ENCODE results near the gene TMCC2.

DNA sequence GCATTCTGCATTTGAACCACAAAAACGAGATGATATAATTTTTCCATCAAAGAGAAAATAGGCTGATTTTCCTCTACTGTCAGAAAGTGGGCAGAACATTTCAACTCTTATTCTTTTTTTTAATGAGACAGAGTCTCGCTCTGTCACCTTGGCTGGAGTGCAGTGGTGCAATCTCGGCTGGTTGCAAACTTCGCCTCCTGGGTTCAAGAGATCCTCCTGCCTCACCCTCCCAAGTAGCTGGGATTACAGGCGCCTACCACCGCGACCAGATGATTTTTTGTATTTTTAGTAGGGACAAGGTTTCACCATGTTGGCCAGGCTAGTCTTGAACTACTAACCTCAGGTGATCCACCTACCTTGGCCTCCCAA, 27.8 kb upstream of the TMCC2 start:
- TF ChIP-seq, protein P1, sequence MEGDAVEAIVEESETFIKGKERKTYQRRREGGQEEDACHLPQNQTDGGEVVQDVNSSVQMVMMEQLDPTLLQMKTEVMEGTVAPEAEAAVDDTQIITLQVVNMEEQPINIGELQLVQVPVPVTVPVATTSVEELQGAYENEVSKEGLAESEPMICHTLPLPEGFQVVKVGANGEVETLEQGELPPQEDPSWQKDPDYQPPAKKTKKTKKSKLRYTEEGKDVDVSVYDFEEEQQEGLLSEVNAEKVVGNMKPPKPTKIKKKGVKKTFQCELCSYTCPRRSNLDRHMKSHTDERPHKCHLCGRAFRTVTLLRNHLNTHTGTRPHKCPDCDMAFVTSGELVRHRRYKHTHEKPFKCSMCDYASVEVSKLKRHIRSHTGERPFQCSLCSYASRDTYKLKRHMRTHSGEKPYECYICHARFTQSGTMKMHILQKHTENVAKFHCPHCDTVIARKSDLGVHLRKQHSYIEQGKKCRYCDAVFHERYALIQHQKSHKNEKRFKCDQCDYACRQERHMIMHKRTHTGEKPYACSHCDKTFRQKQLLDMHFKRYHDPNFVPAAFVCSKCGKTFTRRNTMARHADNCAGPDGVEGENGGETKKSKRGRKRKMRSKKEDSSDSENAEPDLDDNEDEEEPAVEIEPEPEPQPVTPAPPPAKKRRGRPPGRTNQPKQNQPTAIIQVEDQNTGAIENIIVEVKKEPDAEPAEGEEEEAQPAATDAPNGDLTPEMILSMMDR (IDR thresholded peaks at IDR 0.05 in 2 of 3, conservative IDR thresholded peaks at IDR 0.05 in 1 of 3; ENCODE audit: borderline replicate concordance in 1 of 3, insufficient read depth in 1 of 3, low read depth in 2 of 3, low read length in 2 of 3): no peak
- TF ChIP-seq CBX3 (IDR thresholded peaks at IDR 0.05; ENCODE audit: low read depth) (no peak), CEBPB (IDR thresholded peaks at IDR 0.05; ENCODE audit: low read depth) (no peak), POLR2A (IDR thresholded peaks at IDR 0.05; ENCODE audit: borderline replicate concordance, extremely low read depth, insufficient read depth, insufficient read length) (no peak), JUND (IDR thresholded peaks at IDR 0.05) (no peak), SP1 (IDR thresholded peaks at IDR 0.05; ENCODE audit: low read depth) (no peak), RAD21 (IDR thresholded peaks at IDR 0.05; ENCODE audit: low read depth) (no peak)
